Measurements from ENCODE around the gene SCAMP3.
A peak's percentile ranks its signal among the peaks of the same experiment; 100 is the strongest.
"Not testable (repeated sequence)": the region's sequence is repeated elsewhere in the genome, so short reads cannot be mapped to it uniquely, and the experiment has no call there.

The SCAMP3 gene

GRCh38 chr1:155245163-155245524 lies 17.0 kb downstream of the SCAMP3 start:
- TF ChIP-seq ZFX (IDR thresholded peaks at IDR 0.05; ENCODE audit: borderline replicate concordance) (no peak), CTCF (IDR thresholded peaks at IDR 0.05) (no peak)
- H3K27ac ChIP-seq = peak overlapping the region; percentile 95

- peak; percentile 27 for TF ChIP-seq CTCF (IDR thresholded peaks at IDR 0.05)
- TF ChIP-seq ZFX (IDR thresholded peaks at IDR 0.05; ENCODE audit: borderline replicate concordance) = no peak
- H3K27ac ChIP-seq = peak overlapping the region; percentile 95
Observed at GRCh38 chr1:155244368-155245162, 17.6 kb downstream of the SCAMP3 start.

- peak overlapping the region; percentile 95 for H3K27ac ChIP-seq
Observed at GRCh38 chr1:155242805-155243358, 19.3 kb downstream of the SCAMP3 start.

GRCh38 chr1:155241841-155242264 lies 20.3 kb downstream of the SCAMP3 start:
- TF ChIP-seq CTCF (IDR thresholded peaks at IDR 0.05) (no peak), ZFX (IDR thresholded peaks at IDR 0.05; ENCODE audit: borderline replicate concordance) (no peak)
- H3K27ac ChIP-seq = peak overlapping the region; percentile 95

More at GRCh38 chr1:155242805-155243358, 19.3 kb downstream of the SCAMP3 start:
- TF ChIP-seq CTCF (IDR thresholded peaks at IDR 0.05) (no peak), ZFX (IDR thresholded peaks at IDR 0.05; ENCODE audit: borderline replicate concordance) (no peak)

- TF ChIP-seq CTCF (IDR thresholded peaks at IDR 0.05) = no peak
- TF ChIP-seq ZFX (IDR thresholded peaks at IDR 0.05; ENCODE audit: borderline replicate concordance) = no peak
- peak overlapping the region; percentile 95 for H3K27ac ChIP-seq
Observed at GRCh38 chr1:155241069-155241679, 21.0 kb downstream of the SCAMP3 start.

GRCh38 chr1:155236451-155236850 lies 25.7 kb downstream of the SCAMP3 start:
- TF ChIP-seq ZFX (IDR thresholded peaks at IDR 0.05; ENCODE audit: borderline replicate concordance) (no peak), CTCF (IDR thresholded peaks at IDR 0.05) (no peak)
- H3K27ac ChIP-seq = peak overlapping the region; percentile 43; the same call in 1 of the 2 replicates

GRCh38 chr1:155235375-155235774 lies 26.8 kb downstream of the SCAMP3 start:
- not testable (repeated sequence) for H3K27ac ChIP-seq

GRCh38 chr1:155233502-155233901 lies 28.7 kb downstream of the SCAMP3 start:
- peak overlapping the region; percentile 74 for H3K27ac ChIP-seq

- H3K27ac ChIP-seq = peak overlapping the region; percentile 74
Observed at GRCh38 chr1:155232001-155232978, 29.9 kb downstream of the SCAMP3 start.

- H3K27ac ChIP-seq = not testable (repeated sequence)
Observed at GRCh38 chr1:155231302-155231701, 30.9 kb downstream of the SCAMP3 start.

Measured in 22Rv1 (cell line).